GM10266 (cell line): Measurements from ENCODE around the gene ONECUT2.

Experiments
- DNase-seq: peaks from one replicate; pipeline ENCODE4 v3.0.0; 2012; ENCODE audit errors: extremely low spot score
- TF ChIP-seq, protein P1 (sequence below): IDR thresholded peaks from 2 replicates; pipeline ENCODE4 v1.5.1; 2012; ENCODE audit warnings: mild to moderate bottlenecking, low read depth; ENCODE audit not compliant: control insufficient read depth, insufficient read depth; ENCODE audit errors: missing control alignments

Gene ONECUT2

DNA sequence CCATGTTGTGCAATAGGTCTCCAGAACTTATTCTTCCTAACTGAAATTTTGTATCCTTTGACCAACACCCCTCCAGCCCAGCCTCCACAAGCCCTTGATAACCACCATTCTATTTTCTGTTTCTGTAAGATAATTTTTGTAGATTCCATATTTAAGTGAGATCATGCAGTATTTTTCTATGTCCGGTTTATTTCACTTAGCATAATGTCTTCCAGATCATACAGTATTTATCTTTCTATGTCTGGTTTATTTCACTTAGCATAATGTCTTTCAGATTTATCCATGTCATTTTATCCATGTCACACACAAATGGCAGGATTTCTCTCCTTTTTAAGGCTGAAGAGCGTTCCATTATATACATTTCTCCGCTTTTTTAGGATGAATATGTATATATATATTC, 24.4 kb upstream of the ONECUT2 start:
- TF ChIP-seq, protein P1, sequence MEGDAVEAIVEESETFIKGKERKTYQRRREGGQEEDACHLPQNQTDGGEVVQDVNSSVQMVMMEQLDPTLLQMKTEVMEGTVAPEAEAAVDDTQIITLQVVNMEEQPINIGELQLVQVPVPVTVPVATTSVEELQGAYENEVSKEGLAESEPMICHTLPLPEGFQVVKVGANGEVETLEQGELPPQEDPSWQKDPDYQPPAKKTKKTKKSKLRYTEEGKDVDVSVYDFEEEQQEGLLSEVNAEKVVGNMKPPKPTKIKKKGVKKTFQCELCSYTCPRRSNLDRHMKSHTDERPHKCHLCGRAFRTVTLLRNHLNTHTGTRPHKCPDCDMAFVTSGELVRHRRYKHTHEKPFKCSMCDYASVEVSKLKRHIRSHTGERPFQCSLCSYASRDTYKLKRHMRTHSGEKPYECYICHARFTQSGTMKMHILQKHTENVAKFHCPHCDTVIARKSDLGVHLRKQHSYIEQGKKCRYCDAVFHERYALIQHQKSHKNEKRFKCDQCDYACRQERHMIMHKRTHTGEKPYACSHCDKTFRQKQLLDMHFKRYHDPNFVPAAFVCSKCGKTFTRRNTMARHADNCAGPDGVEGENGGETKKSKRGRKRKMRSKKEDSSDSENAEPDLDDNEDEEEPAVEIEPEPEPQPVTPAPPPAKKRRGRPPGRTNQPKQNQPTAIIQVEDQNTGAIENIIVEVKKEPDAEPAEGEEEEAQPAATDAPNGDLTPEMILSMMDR: no peak
- no peak for DNase-seq

DNA sequence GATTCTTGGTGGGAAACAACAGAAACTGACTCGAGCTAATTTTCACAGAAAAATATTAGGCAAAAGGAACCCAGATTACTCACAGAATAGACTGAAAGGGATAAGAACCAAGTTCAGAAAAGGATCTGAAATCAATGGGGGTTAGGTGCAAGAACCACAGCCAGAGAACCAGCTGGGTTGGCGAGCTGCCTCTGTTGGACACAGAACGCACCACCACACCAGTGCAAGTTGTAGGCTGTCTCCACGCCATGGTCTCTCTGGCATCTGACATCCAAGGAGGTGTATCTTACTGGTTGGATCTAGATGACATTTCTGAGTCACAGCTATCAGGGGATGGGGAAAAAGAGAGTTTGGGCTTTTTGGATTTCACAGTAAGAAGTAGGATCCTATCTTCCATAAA, 18.6 kb upstream of the ONECUT2 start:
- TF ChIP-seq, protein P1: no peak
- no peak for DNase-seq

DNA sequence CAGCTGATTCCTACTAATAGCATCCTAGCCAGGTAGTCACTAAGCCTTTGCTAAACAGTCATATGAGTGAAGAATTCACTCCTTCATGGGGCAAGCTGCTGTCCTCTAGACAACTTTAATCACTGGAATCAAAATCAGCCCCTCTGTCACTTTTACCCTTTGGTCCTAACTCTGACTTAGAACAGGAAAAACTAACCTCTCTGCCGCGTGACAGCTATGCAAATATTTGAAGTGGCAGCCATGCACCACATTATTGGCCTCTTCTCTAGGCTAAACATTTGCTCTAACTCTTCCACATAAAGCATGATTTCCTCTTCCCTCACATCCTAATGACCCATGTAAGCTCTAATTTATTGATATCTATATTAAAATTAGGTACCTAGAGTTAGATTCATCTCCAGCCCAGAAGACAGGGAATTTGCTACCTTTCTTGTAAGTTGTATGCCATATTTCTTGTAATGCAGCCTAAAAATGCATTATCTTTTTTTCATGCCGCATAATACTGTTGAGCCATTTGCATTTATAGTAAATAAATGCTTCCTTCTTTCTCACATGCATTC, 12.8 kb upstream of the ONECUT2 start:
- no peak for DNase-seq
- TF ChIP-seq, protein P1: no peak

- DNase-seq: no peak
- TF ChIP-seq, protein P1: no peak
These were observed 11.4 kb upstream of the ONECUT2 start for GRCh38 chr18:57423821-57424220.

GRCh38 chr18:57425096-57425495, 10.1 kb upstream of the ONECUT2 start:
- TF ChIP-seq, protein P1: no peak
- DNase-seq: no peak

DNA sequence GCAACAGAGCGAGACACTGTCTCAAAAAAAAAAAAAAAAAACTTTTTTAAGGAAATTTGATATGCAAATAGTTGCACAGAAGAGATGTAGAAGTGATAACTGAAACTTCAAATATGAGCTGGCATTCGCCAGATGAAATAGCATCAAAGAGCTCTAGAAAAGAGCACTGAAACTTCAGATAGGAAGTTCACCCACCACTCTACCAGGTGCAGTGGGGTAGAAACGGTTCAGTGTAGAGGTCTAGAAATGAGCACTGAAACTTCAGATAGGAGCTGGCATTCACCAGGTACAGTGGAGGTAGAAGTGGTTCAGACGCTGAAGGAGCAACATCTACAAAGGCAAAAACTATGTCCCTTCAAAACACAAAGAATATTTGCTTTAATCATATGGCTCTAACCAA, 9.0 kb upstream of the ONECUT2 start:
- DNase-seq: no peak
- TF ChIP-seq, protein P1: no peak

DNA sequence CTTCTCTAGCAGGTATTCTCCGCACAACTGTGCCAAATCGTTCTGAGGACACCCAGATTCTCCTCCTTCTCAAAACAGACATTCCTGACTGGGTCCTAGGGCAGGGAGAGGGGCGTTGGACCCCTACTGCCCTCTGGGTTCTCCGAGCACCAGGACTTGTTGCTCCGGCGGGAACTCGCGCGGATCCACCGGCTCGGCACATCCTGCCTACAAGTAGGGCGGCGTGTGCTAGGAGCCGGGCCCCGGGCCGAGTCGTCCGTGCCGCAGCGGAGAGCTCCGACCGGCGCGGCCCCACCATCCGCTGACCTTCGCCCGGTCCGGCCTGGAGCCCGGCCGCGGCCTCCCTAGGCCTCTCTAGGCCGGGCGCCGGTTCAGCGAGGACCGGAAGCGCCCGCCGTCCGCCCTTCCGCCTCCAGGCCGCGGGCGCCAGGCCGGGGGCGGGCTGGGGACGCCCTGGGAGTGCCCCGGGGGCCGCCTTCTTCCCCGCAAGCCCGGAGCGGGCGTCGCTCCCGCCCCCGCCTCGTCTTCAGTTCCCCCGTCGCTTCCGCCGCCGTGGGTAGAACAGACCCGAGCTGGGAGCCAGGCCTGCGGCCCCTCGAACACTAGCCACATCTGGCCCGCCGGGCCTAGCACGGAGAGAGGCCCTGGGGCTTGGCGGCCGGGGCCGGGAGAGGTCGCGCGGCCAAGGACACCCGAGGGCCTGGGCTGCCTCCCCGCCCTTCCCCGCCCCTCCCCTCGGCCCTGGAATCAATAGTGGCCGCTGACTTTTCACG, 7.6 kb upstream of the ONECUT2 start:
- DNase-seq: peak; percentile 50

More for the DNA sequence above, 7.6 kb upstream of the ONECUT2 start:
- TF ChIP-seq, protein P1: no peak
